ENCODE measurements around the gene MED16.
"Not testable (repeated sequence)": the region's sequence is repeated elsewhere in the genome, so short reads cannot be mapped to it uniquely, and the experiment has no call there.

The MED16 gene

GRCh38 chr19:850979-851335 is 42.0 kb downstream of the MED16 start:
- no peaks in the 10 kb centered on the region for H3K9me3 ChIP-seq (ENCODE audit: severe bottlenecking)
- no peak for TF ChIP-seq CTCF (IDR thresholded peaks at IDR 0.05; ENCODE audit: low read depth, low read length)
- H3K4me3 ChIP-seq (ENCODE audit: low read depth, low read length), result no peak overlapping the region
- H3K36me3 ChIP-seq, result no peaks in the 10 kb centered on the region
- peak overlapping the region; percentile 39; the same call in 1 of the 2 replicates for H3K27ac ChIP-seq
- H3K27me3 ChIP-seq (ENCODE audit: insufficient read depth, low read depth, severe bottlenecking), result no peaks in the 10 kb centered on the region
- no peak for DNase-seq

- DNase-seq, result peak; percentile 78
- H3K27ac ChIP-seq, result peak overlapping the region; percentile 39; the same call in 1 of the 2 replicates
These were observed 42.6 kb downstream of the MED16 start for GRCh38 chr19:850221-850978.

GRCh38 chr19:849195-849594 is 43.8 kb downstream of the MED16 start:
- H3K27me3 ChIP-seq (ENCODE audit: insufficient read depth, low read depth, severe bottlenecking); H3K9me3 ChIP-seq (ENCODE audit: severe bottlenecking); H3K4me3 ChIP-seq (ENCODE audit: low read depth, low read length); H3K36me3 ChIP-seq; H3K27ac ChIP-seq; DNase-seq: not testable (repeated sequence)

More at GRCh38 chr19:850221-850978, 42.6 kb downstream of the MED16 start:
- peak overlapping the region; percentile 5; the same call in 1 of the 2 replicates for H3K4me3 ChIP-seq (ENCODE audit: low read depth, low read length)
- no peak for TF ChIP-seq CTCF (IDR thresholded peaks at IDR 0.05; ENCODE audit: low read depth, low read length)
- no peaks in the 10 kb centered on the region for H3K9me3 ChIP-seq (ENCODE audit: severe bottlenecking)
- no peaks in the 10 kb centered on the region for H3K36me3 ChIP-seq
- H3K27me3 ChIP-seq (ENCODE audit: insufficient read depth, low read depth, severe bottlenecking), result no peaks in the 10 kb centered on the region

GRCh38 chr19:848386-848921 is 44.5 kb downstream of the MED16 start:
- no peak for DNase-seq
- no peak overlapping the region for H3K27ac ChIP-seq
- H3K36me3 ChIP-seq, result no peaks in the 10 kb centered on the region
- no peak for TF ChIP-seq CTCF (IDR thresholded peaks at IDR 0.05; ENCODE audit: low read depth, low read length)
- H3K9me3 ChIP-seq (ENCODE audit: severe bottlenecking), result no peaks in the 10 kb centered on the region
- H3K4me3 ChIP-seq (ENCODE audit: low read depth, low read length), result no peak overlapping the region
- no peaks in the 10 kb centered on the region for H3K27me3 ChIP-seq (ENCODE audit: insufficient read depth, low read depth, severe bottlenecking)

- Histone ChIP-seq H3K27ac (no peak overlapping the region), H3K36me3 (no peaks in the 10 kb centered on the region), H3K27me3 (ENCODE audit: insufficient read depth, low read depth, severe bottlenecking) (no peaks in the 10 kb centered on the region), H3K4me3 (ENCODE audit: low read depth, low read length) (no peak overlapping the region), H3K9me3 (ENCODE audit: severe bottlenecking) (no peaks in the 10 kb centered on the region)
- no peak for DNase-seq
- TF ChIP-seq CTCF (IDR thresholded peaks at IDR 0.05; ENCODE audit: low read depth, low read length), result no peak
These were observed 47.1 kb downstream of the MED16 start for GRCh38 chr19:845707-846521.

GRCh38 chr19:844546-844971 is 48.4 kb downstream of the MED16 start:
- Histone ChIP-seq H3K27me3 (ENCODE audit: insufficient read depth, low read depth, severe bottlenecking) (no peaks in the 10 kb centered on the region), H3K4me3 (ENCODE audit: low read depth, low read length) (no peak overlapping the region)
- TF ChIP-seq CTCF (IDR thresholded peaks at IDR 0.05; ENCODE audit: low read depth, low read length), result no peak

More at GRCh38 chr19:844546-844971, 48.4 kb downstream of the MED16 start:
- Histone ChIP-seq H3K9me3 (ENCODE audit: severe bottlenecking) (no peaks in the 10 kb centered on the region), H3K27ac (no peak overlapping the region), H3K36me3 (no peaks in the 10 kb centered on the region)
- no peak for DNase-seq

All from WERI-Rb-1 (cell line).